ENCODE measurements around the gene ATXN7L1.
"Not testable (repeated sequence)": the region's sequence is repeated elsewhere in the genome, so short reads cannot be mapped to it uniquely, and the experiment has no call there.

ATXN7L1 gene

DNA sequence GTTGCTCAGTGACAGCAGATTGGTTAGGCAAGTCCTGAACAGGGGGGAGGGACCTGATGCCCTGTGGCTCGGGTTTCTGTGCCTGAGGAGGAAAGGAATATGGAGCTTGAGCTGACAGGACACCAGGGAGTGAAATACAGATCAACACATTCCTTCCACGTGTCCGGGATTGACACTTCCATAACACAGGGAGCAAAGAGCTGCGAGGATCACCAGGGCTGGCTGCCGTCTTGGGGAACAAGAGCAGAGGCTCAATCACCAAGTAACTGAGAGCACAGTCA is 258.4 kb downstream of the ATXN7L1 start:
- DNase-seq (ENCODE audit: low read depth in 2 of 2): no peak

DNA sequence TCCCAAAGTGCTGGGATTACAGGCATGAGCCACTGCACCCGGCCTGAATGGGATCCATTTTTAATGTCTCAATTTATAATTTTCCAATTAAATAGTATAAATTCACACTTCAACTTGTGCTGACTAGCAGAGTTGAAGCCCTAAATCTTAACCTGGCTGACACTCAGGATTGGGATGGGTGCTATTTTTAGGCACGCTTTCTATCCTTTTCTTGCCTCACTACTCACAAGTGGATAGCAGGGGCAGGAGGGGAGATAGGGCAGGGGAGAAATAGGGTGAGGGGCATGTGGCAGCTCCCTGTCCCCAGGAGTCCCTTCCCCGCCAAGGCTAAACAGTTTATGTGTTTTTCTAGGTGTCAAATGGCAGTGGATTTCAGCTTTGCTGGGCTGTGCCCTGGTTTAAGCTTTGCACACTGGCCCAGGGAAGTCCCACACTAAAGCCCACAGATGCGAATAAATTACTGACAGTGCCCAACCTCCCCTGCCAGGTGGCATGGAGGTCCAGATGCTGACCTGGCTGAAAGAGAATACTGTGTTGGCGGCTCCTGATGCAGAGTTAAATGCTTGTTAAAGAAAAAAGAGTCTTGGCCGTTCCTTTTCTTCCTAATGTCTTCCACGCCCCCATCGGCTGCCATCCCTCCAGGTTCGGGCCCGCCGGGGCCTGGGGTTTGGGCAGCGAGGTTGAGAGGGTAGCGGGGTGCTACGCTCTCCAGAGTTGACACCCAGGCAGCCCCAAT is 259.0 kb downstream of the ATXN7L1 start:
- no peak for DNase-seq (ENCODE audit: low read depth in 2 of 2)

- no peak for DNase-seq (ENCODE audit: low read depth in 2 of 2)
These were observed 262.0 kb downstream of the ATXN7L1 start for GRCh38 chr7:105614341-105614840.

GRCh38 chr7:105613611-105614330 is 262.6 kb downstream of the ATXN7L1 start:
- DNase-seq (ENCODE audit: low read depth in 2 of 2): no peak

DNA sequence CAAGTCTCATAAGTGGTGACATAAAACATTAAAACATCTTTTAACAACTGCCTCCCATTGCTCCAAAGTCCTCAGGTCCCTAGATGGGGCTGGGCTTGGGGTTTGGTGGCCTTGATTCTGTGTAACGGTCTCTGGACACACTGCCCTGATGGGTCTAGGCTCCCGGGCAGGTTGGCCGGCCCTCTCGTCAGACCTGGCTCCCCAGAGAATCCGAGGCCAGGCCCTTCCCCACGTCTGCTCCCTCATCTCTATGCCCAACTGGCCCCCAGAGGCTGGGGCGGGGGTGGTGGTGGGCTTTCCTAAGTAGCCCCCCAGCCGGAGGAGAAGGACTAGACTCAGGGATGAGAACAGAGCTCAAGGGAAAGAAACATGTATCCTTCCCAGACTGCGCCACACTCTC is 263.6 kb downstream of the ATXN7L1 start:
- DNase-seq (ENCODE audit: low read depth in 2 of 2): no peak

GRCh38 chr7:105611856-105612775 is 264.3 kb downstream of the ATXN7L1 start:
- DNase-seq (ENCODE audit: low read depth in 2 of 2): no peak

GRCh38 chr7:105610165-105610930 is 266.1 kb downstream of the ATXN7L1 start:
- DNase-seq (ENCODE audit: low read depth in 2 of 2): no peak

GRCh38 chr7:105602325-105603305 is 273.8 kb downstream of the ATXN7L1 start:
- DNase-seq (ENCODE audit: low read depth in 2 of 2): no peak

DNA sequence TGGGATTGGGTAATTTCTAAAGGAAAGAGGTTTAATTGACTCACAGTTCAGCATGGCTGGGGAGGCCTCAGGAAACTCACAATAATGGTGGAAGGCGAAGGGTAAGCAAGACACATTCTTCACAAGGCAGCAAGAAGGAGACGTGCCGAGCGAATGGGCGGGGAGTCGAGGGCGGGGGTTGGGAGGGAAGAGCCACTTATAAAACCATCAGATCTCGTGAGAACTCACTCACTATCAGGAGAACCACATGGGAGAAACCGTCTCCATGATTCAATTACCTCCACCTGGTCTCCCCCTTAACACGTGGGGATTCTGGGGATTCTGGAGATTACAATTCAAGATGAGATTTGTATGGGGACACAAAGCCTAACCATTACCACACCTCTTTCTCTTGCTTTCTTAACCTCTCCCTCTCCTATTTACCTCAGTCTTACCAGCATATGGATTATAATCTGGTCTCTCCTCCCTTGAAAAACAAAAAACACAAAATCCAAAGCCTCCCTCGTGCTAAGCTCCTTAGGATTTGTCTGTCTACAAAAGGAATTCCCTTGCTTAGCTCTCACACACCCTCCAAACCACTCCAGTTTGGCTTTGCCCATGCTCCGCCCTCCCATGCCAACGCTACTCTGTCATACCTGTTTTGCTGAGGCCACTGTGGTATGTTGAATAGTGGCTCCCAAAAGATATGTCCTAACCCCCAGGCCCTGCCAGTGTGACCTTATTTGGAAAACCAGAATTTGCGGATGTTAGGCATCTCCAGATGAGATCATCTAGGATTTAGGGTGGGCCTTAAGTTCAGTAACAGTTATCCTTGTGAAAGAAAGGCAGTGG is 275.5 kb downstream of the ATXN7L1 start:
- DNase-seq (ENCODE audit: low read depth in 2 of 2): no peak

DNA sequence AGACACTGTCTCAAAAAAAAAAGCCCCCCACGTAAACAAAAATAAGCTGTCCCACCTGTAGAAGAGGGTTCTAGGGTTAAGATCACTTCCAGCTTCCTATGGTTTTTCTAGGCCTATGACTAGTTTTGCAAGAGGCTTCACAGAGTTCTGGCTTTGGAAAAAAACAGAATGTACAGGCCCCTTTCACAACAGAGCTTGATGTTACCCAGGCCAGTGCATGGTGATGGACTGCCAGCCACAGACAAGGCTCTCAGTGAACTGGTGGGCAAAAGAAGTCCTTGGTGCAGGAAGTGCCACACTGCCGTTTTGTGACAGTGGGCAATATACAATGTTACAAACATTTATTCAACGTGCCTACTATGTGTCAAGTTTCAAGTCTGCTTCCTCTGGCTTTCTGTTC is 276.8 kb downstream of the ATXN7L1 start:
- DNase-seq (ENCODE audit: low read depth in 2 of 2): no peak

DNA sequence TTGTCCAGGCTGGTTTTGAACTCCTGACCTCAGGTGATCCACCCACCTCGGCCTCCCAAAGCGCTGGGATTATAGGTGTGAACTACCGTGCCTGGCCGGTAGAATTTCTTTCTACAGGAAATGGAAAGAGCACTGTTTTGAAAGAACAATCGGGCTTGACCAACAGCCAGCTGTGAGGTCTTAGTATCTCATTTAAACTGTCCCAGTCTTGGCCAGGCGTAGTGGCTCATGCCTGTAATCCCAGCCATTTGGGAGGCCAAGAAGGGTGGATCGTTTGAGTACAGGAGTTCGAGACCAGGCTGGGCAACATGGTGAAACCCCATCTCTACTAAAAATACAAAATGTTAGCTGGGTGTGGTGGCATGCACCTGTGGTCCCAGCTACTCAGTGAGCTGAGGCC is 277.3 kb downstream of the ATXN7L1 start:
- not testable (repeated sequence) for DNase-seq (ENCODE audit: low read depth in 2 of 2)

GRCh38 chr7:105596866-105597265 is 279.5 kb downstream of the ATXN7L1 start:
- no peak for DNase-seq (ENCODE audit: low read depth in 2 of 2)

DNA sequence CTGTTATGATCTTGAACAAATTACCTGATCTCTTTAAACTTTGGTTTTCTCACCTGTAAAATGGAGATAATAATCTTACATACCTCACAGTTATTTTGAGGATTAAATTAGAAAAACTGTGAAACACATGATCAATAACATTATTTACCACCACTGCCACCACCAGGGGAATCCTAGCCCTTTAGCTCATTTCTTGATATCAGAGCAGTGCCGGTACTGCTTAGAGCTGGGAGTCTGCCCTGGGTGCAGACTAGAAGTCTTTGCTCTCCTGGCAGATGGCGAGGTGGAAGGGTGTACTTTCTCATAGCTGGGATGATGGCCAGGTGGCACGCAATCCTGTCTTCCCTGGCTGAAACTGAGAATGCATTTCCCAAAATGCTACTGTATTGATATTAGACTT is 282.4 kb downstream of the ATXN7L1 start:
- no peak for DNase-seq (ENCODE audit: low read depth in 2 of 2)

GRCh38 chr7:105591522-105591921 is 284.9 kb downstream of the ATXN7L1 start:
- no peak for DNase-seq (ENCODE audit: low read depth in 2 of 2)

GRCh38 chr7:105590793-105591192 is 285.6 kb downstream of the ATXN7L1 start:
- no peak for DNase-seq (ENCODE audit: low read depth in 2 of 2)

- peak; percentile 7 to 36 for DNase-seq (ENCODE audit: low read depth in 2 of 2)
These were observed 286.9 kb downstream of the ATXN7L1 start for GRCh38 chr7:105589356-105590077.

- DNase-seq (ENCODE audit: low read depth in 2 of 2): peak in 1 of 2 donors; percentile 11
These were observed 288.3 kb downstream of the ATXN7L1 start for GRCh38 chr7:105587909-105588635.

Measured in stimulated activated CD8-positive, alpha-beta memory T cell treated with anti-CD3 and anti-CD28 coated beads, Interleukin-2, amount 100 ng/mL, for 48 hours (primary cell).